ENCODE measurements around the gene CTNNA2. TPM values are rescaled to one million over a fixed set of nuclear protein-coding genes. Genes with fewer than 3 reads are reported as not detected.

CTNNA2 gene
- total and polyA plus RNA-seq, 9 donors, result 0.32 to 1.4 (median 0.37) TPM; not detected in 3

DNA sequence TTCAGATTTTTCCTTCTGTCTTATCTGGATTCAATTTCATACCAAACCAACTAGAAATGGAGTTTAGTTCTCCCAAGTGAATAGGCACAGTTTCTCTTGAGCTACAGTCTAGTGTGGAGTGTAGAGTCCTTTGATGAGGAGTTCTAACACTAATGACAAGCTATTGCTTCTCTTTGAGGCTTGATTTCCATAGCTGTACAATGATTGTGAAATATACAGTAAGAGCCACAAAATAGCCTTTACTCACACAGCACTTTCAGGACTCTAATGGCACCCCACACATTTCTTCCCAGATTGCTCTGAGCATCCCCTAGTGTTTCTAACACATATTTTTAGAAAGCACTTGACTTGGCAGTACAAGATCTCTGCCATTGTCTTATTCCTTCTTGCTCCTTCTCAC is 638.4 kb downstream of the CTNNA2 start:
- Histone ChIP-seq H3K9me3 (no peaks in the 10 kb centered on the region), H3K4me3 (no peak overlapping the region), H3K27me3 (no peaks in the 10 kb centered on the region), H3K4me1 (ENCODE audit: insufficient read depth) (no peaks in the 10 kb centered on the region), H3K27ac (no peak overlapping the region), H3K36me3 (no peaks in the 10 kb centered on the region)
- no peak for DNase-seq
- TF ChIP-seq EP300 (IDR thresholded peaks at IDR 0.05), result no peak
- TF ChIP-seq POLR2A (IDR thresholded peaks at IDR 0.05), result no peak
- TF ChIP-seq CTCF (IDR thresholded peaks at IDR 0.05), result no peak
- intact Hi-C loops (cut with DNase I), result no loop called here

- no peak for DNase-seq
- H3K27me3 ChIP-seq, result no peaks in the 10 kb centered on the region
- H3K4me3 ChIP-seq, result no peak overlapping the region
- no peak overlapping the region for H3K27ac ChIP-seq
- TF ChIP-seq POLR2A (IDR thresholded peaks at IDR 0.05) (no peak), CTCF (IDR thresholded peaks at IDR 0.05) (no peak), EP300 (IDR thresholded peaks at IDR 0.05) (no peak)
- 92 to 97% (median 95%) methylated on average over 3 of the region's 3 CpGs for WGBS, 3 donors
- no peaks in the 10 kb centered on the region for H3K9me3 ChIP-seq
- no peaks in the 10 kb centered on the region for H3K4me1 ChIP-seq (ENCODE audit: insufficient read depth)
- intact Hi-C loops (cut with DNase I), result no loop called here
- H3K36me3 ChIP-seq, result no peaks in the 10 kb centered on the region
Measured at GRCh38 chr2:80151651-80152050, 638.8 kb downstream of the CTNNA2 start.

DNA sequence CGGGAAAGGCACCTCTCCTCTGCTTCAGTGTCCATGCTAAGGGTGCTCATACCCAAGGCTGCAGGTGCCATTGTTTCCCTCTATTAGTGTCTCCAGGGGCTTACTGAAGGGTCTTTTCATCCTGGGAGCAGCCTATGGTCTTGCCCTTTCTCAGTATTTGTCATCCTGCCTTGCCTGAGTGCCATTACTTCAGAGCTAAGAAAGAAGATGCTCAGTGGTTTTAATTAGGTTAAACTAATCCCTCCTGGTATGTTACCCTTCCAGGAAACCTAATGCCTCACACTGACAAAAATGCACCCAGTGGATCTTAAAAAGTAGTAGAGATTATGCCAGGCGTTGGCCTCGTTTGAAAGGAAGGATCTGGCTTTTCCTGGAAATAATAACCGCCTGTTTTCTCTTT is 640.3 kb downstream of the CTNNA2 start:
- Histone ChIP-seq H3K4me3 (no peak overlapping the region), H3K27me3 (no peaks in the 10 kb centered on the region), H3K4me1 (ENCODE audit: insufficient read depth) (no peaks in the 10 kb centered on the region), H3K9me3 (no peaks in the 10 kb centered on the region), H3K36me3 (no peaks in the 10 kb centered on the region), H3K27ac (no peak overlapping the region)
- WGBS, 3 donors, result 79 to 89% (median 85%) methylated on average over 4 of the region's 4 CpGs
- no peak for TF ChIP-seq EP300 (IDR thresholded peaks at IDR 0.05)
- no peak for TF ChIP-seq CTCF (IDR thresholded peaks at IDR 0.05)
- TF ChIP-seq POLR2A (IDR thresholded peaks at IDR 0.05), result no peak
- DNase-seq, result no peak
- intact Hi-C loops (cut with DNase I), result no loop called here

GRCh38 chr2:80153768-80154167 is 640.9 kb downstream of the CTNNA2 start:
- TF ChIP-seq POLR2A (IDR thresholded peaks at IDR 0.05) (no peak), EP300 (IDR thresholded peaks at IDR 0.05) (no peak), CTCF (IDR thresholded peaks at IDR 0.05) (no peak)
- Histone ChIP-seq H3K27ac (no peak overlapping the region), H3K27me3 (no peaks in the 10 kb centered on the region), H3K4me1 (ENCODE audit: insufficient read depth) (no peaks in the 10 kb centered on the region), H3K9me3 (no peaks in the 10 kb centered on the region), H3K36me3 (no peaks in the 10 kb centered on the region), H3K4me3 (no peak overlapping the region)
- no peak for DNase-seq
- intact Hi-C loops (cut with DNase I), result no loop called here
